GM18507 (cell line): ENCODE measurements around the gene NCOR1.

Source experiments
- DNase-seq: peaks from one replicate; pipeline ENCODE4 v3.0.0; 2011; ENCODE audit warnings: low read depth; ENCODE audit not compliant: insufficient read length; ENCODE audit errors: extremely low spot score
- FAIRE-seq: peaks from 2 replicates; lab custom pipeline; 2011; peaks lifted over from hg19 to GRCh38; lab: Jason Lieb, UNC

Gene NCOR1

GRCh38 chr17:15999974-16000827 lies 215.1 kb downstream of the NCOR1 start:
- no peak for FAIRE-seq
- no peak for DNase-seq

GRCh38 chr17:15999141-15999973 lies 216.0 kb downstream of the NCOR1 start, which contains the start of the genes TTC19 and ZSWIM7:
TSS of gene TTC19 (plus strand) at chr17:15999824. CDS start at chr17:15999849, 25 bp downstream.
TSS of gene ZSWIM7 (minus strand) at chr17:15999704. CDS start at chr17:15999594, 110 bp downstream.
- peak; percentile 97 for FAIRE-seq

DNA sequence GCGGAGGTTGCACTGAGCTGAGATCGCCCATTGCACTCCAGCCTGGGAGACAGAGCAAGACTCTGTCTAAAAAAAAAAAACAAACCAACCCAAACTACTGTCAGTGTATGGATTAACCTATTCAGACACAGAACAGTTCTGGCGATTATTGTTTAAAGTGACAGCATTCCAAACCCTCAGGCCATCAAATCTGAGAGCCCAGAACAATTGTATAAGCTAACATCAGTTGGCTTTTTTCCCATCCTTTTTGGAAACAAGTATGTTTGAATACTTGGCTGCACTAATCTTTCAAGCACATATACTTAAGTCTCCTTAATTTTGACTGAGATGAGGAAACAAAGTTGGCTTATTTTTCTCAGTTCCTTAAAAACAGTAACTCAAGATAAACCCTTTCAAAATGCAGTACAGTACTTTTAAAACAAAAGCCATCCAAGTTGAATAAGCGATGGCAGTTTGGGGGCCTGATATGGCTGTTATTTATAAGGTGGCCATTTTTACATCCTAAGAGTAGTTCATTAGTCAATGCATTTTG lies 217.2 kb downstream of the NCOR1 start:
- DNase-seq (no peak), FAIRE-seq (no peak)

More at GRCh38 chr17:15999141-15999973, 216.0 kb downstream of the NCOR1 start, which contains the start of the genes TTC19 and ZSWIM7:
- peak; percentile 99 for DNase-seq

DNA sequence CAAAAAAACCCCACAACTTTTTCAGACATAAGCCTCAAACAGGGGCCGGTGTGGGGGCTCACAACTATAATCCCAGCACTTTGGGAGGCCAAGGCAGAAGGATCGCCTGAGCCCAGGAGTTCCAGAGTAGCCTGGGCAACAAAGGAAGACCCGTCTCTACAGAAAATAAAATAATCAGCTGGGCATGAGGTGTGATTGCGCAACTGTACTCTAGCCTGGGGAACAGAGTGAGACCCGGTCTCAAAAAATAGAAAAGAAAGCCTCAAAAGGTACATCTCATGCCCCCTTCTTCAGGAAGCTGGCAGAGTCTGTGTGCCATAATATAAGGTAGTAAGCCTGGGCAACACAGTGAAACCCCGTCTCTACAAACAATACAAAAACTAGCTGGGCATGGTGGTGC lies 219.0 kb downstream of the NCOR1 start:
- no peak for DNase-seq
- FAIRE-seq, result no peak

DNA sequence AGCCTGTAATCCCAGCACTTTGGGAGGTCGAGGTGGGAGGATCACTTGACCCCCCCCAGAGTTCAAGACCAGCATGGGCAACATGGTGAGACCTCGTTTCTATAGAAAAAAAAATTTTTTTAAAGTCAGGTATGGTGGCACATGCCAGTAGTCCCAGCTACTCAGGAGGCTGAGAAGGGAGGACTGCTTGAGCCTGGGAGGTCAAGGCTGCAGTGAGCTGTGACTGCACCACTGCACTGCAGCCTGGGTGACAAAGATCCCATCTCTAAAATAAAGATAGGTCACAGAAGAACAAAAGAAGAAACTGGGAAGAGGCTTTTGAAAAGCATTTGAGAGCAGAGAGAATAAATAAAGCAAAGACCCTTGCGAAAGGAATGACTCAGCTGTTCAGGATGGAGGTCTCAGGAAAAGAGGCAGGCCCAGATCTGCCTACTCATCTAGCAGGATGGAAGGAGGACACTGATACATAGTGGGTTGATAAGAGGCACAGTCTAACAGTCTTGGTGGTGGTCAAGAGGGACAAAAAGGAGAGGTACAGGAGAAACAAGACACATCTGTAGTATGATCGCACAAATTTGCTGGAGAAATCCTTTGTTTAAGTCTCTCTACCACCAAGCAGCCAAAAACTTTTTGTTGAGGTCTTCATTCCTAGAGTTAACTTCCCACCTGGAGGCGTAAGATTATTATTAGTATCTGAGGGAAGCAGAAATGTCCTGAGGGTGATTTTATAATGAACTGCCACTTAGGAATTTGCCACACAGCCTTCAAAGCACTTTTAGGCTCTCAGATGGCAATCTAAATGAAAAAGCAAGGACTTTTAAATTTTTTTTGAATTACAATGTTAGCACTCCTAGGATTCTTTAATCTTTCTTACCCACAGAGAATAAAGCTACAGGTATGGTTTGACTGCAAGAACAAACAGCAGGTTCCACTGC lies 233.4 kb downstream of the NCOR1 start:
- FAIRE-seq, result no peak
- DNase-seq, result no peak

DNA sequence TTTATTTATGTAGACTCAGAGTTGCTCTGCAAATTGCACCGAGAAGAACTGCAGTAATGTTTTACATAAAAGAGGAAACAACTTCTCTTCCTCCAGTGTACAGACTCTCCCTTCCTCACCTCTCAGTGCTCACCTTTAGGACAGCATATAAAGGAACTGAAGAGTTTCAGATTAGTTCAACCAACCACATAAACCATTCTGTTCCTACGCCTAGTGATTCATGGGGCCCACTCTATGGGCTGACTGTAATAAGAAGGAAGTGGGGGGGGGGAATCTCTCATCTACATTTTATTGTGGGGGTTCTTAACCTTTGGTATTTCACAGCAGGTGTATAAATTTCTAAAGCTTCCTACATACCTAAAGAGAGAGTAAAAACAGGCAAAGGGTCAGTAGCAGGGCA lies 234.1 kb downstream of the NCOR1 start:
- peak; percentile 71 for FAIRE-seq

More for the DNA sequence above, 234.1 kb downstream of the NCOR1 start:
- no peak for DNase-seq
